CD14-positive monocyte (primary cell): Measurements from ENCODE around the gene CARS2. TPM values are rescaled to one million over a fixed set of nuclear protein-coding genes. Genes with fewer than 3 reads are reported as not detected.
A peak's percentile ranks its signal among the peaks of the same experiment; 100 is the strongest.

Source experiments
- DNase-seq, 3 donors: peaks; one replicate each; pipeline ENCODE4 v3.0.0-alpha.2; 2011 to 2022
- H2AFZ ChIP-seq: 2 replicates; pipeline ENCODE4 v1.6.0; 2012; ENCODE audit warnings: mild to moderate bottlenecking, low read depth, low read length, inconsistent platforms; ENCODE audit not compliant: insufficient read depth, poor library complexity, severe bottlenecking
- H3K27ac ChIP-seq, 2 donors: 1 replicate in 1 of 2; 2 replicates in 1 of 2; pipeline ENCODE4 v1.5.1; 2012 to 2013; ENCODE audit warnings: low read length in 2 of 2, control low read depth in 1 of 2, inconsistent platforms in 1 of 2, low read depth in 1 of 2, mild to moderate bottlenecking in 1 of 2
- H3K27me3 ChIP-seq, 2 donors: one replicate each; pipeline versions ENCODE4 v1.6.0 to v1.6.1; 2011 to 2013; ENCODE audit warnings: low read length in 2 of 2; ENCODE audit not compliant: control insufficient read depth in 2 of 2, insufficient read depth in 2 of 2
- H3K36me3 ChIP-seq, 2 donors: replicated peaks in 1 of 2; 1 replicate in 1 of 2; 2 replicates in 1 of 2; pipeline versions ENCODE4 v1.5.1 to v1.6.1; 2012 to 2013; ENCODE audit warnings: low read length in 2 of 2, control low read depth in 1 of 2, inconsistent platforms in 1 of 2, mild to moderate bottlenecking in 1 of 2; ENCODE audit not compliant: insufficient read depth in 2 of 2, control insufficient read depth in 1 of 2
- H3K4me1 ChIP-seq, 2 donors: 1 replicate in 1 of 2; 2 replicates in 1 of 2; pipeline versions ENCODE4 v1.5.1 to v1.6.1; 2012 to 2013; ENCODE audit warnings: low read length in 2 of 2, control low read depth in 1 of 2, inconsistent platforms in 1 of 2, mild to moderate bottlenecking in 1 of 2, moderate library complexity in 1 of 2; ENCODE audit not compliant: insufficient read depth in 2 of 2, control insufficient read depth in 1 of 2
- H3K4me2 ChIP-seq: replicated peaks from 2 replicates; pipeline ENCODE3; 2012; ENCODE audit warnings: low read length, moderate library complexity, mild to moderate bottlenecking; ENCODE audit not compliant: poor library complexity, severe bottlenecking; ENCODE audit errors: extremely low read depth
- H3K4me3 ChIP-seq, 3 experiments: fragments of 200-600 bp in 1 of 3; sonication (generic) in 1 of 3; replicated peaks in 1 of 3; 1 replicate in 2 of 3; 2 replicates in 1 of 3; pipeline ENCODE4 v1.5.1; 2011 to 2013; ENCODE audit warnings: low read length in 3 of 3, mild to moderate bottlenecking in 3 of 3, control low read depth in 2 of 3, low read depth in 2 of 3, inconsistent platforms in 1 of 3, moderate library complexity in 1 of 3
- H3K79me2 ChIP-seq: 2 replicates; pipeline ENCODE4 v1.6.0; 2012; ENCODE audit warnings: mild to moderate bottlenecking, control low read depth, inconsistent platforms, low read length, moderate library complexity; ENCODE audit not compliant: insufficient read depth
- H3K9ac ChIP-seq: 2 replicates; pipeline ENCODE4 v1.6.0; 2017; ENCODE audit warnings: low read length, mild to moderate bottlenecking; ENCODE audit not compliant: insufficient read depth, poor library complexity, severe bottlenecking
- H3K9me3 ChIP-seq, 2 donors: replicated peaks in 1 of 2; 1 replicate in 1 of 2; 2 replicates in 1 of 2; pipeline versions ENCODE4 v1.5.1 to v1.6.1; 2012 to 2013; ENCODE audit warnings: low read length in 2 of 2, control low read depth in 1 of 2; ENCODE audit not compliant: control insufficient read depth in 1 of 2, insufficient read depth in 1 of 2
- H4K20me1 ChIP-seq: 2 replicates; pipeline ENCODE4 v1.6.0; 2012; ENCODE audit warnings: mild to moderate bottlenecking, low read length, control low read depth, moderate library complexity; ENCODE audit not compliant: insufficient read depth
- H3K27ac Mint-ChIP-seq, 7 donors: one replicate each; pipeline ENCODE4 v1.8.0; 2020; ENCODE audit warnings: mild to moderate bottlenecking in 7 of 7, mixed read lengths in 7 of 7, moderate library complexity in 6 of 7, inconsistent platforms in 2 of 7
- H3K27me3 Mint-ChIP-seq, 3 donors: one replicate each; pipeline ENCODE4 v1.8.0; 2021 to 2022; ENCODE audit warnings: low read depth in 3 of 3, mild to moderate bottlenecking in 3 of 3, mixed read lengths in 3 of 3, moderate library complexity in 3 of 3, inconsistent platforms in 1 of 3
- H3K36me3 Mint-ChIP-seq, 2 donors: one replicate each; pipeline ENCODE4 v1.8.0; 2020; ENCODE audit warnings: mixed read lengths in 2 of 2, inconsistent platforms in 1 of 2, mild to moderate bottlenecking in 1 of 2
- H3K4me1 Mint-ChIP-seq: one replicate; pipeline ENCODE4 v1.8.0; 2020; ENCODE audit warnings: mild to moderate bottlenecking, mixed read lengths
- H3K4me3 Mint-ChIP-seq, 2 donors: one replicate each; pipeline ENCODE4 v1.8.0; 2020; ENCODE audit warnings: mild to moderate bottlenecking in 2 of 2, mixed read lengths in 2 of 2, moderate library complexity in 1 of 2
- H3K9me3 Mint-ChIP-seq, 7 donors: one replicate each; pipeline ENCODE4 v1.8.0; 2020 to 2022; ENCODE audit warnings: mixed read lengths in 7 of 7, mild to moderate bottlenecking in 6 of 7, moderate library complexity in 6 of 7, inconsistent platforms in 2 of 7
- CTCF ChIP-seq: fragments of 200-600 bp; IDR thresholded peaks from one replicate; pipeline ENCODE4 v1.8.0; 2022; ENCODE audit warnings: antibody characterized with exemption, mild to moderate bottlenecking
- WGBS: methylation state at CpG from one replicate; pipeline ENCODE4 v1.1.5; 2013; ENCODE audit warnings: missing lambda C conversion rate; ENCODE audit not compliant: insufficient coverage; 5-methylcytosine and 5-hydroxymethylcytosine counted together
- intact Hi-C, 2 donors: fragments of 100-400 bp; cut with micrococcal nuclease; formaldehyde crosslinking; loops; one replicate each; pipeline versions ENCODE4 v1.15.0 to v1.15.1; 2023
- polyA plus RNA-seq, 3 donors: library from polyadenylated mRNA; depleted of rRNA in 1 of 3; unstranded in 2 of 3; stranded (reverse) in 1 of 3; fragments of 300-500 nt in 2 of 3; fragments of >200 nt in 1 of 3; fragmentation: Illumina TruSeq in 2 of 3; gene quantifications; 1 replicate in 2 of 3; 2 replicates in 1 of 3; pipeline ENCODE4 v1.2.3, GENCODE V29; 2012 to 2021

Gene CARS2
- polyA plus RNA-seq, 3 donors = 130 to 305 (median 227) TPM

- intact Hi-C loops = no loop called here
- H3K27me3 Mint-ChIP-seq = peaks cover 3 to 18% (median 6%) of the 10 kb centered on the region in 3 donors
- H3K9me3 Mint-ChIP-seq = peaks cover 7 to 18% (median 13%) of the 10 kb centered on the region in 7 donors
- peaks cover 22% of the 10 kb centered on the region for H3K4me1 Mint-ChIP-seq
- H3K27ac ChIP-seq = peak within 1 kb of the TSS; percentile 50 to 70
- peak within 1 kb of the TSS; percentile 90 to 95 for H3K4me3 Mint-ChIP-seq
- peaks cover 6 to 10% of the 10 kb centered on the region in 2 donors for H3K36me3 Mint-ChIP-seq
- under 1% methylated on average over 94 of the region's 95 CpGs for WGBS
- no peaks in the 10 kb centered on the region for H3K36me3 ChIP-seq
- H4K20me1 ChIP-seq = peaks cover 38% of the 10 kb centered on the region
- no peak for TF ChIP-seq CTCF
- peak within 1 kb of the TSS; percentile 77 for H3K9ac ChIP-seq
- peaks cover 47% of the 10 kb centered on the region for H3K79me2 ChIP-seq
- peak within 1 kb of the TSS; percentile 62 to 85 (median 79) for H3K4me3 ChIP-seq
- peaks cover 17 to 18% of the 10 kb centered on the region in 2 donors for H3K4me1 ChIP-seq
- peak within 1 kb of the TSS; percentile 97 for H3K4me2 ChIP-seq
- peak; percentile 68 to 74 (median 71) for DNase-seq
- no peaks in the 10 kb centered on the region for H3K27me3 ChIP-seq
- peak within 1 kb of the TSS; percentile 88 for H2AFZ ChIP-seq
- H3K27ac Mint-ChIP-seq = peak within 1 kb of the TSS; percentile 80 to 93 (median 90)
- H3K9me3 ChIP-seq = peaks cover 0 to 8% of the 10 kb centered on the region in 2 donors
Measured at GRCh38 chr13:110615322-110616102, 90.4 kb downstream of the CARS2 start, which contains the start of gene NAXD. Gene NAXD (plus strand): TSS chr13:110615545. CDS start chr13:110615602, 57 bp downstream.

GRCh38 chr13:110615005-110615321, 91.0 kb downstream of the CARS2 start:
- Histone ChIP-seq H3K4me1 (peaks cover 17 to 18% of the 10 kb centered on the region in 2 donors), H3K79me2 (peaks cover 42% of the 10 kb centered on the region), H3K9me3 (peaks cover 0 to 8% of the 10 kb centered on the region in 2 donors), H4K20me1 (peaks cover 33% of the 10 kb centered on the region), H3K4me3 (peak overlapping the region in 2 of 3 experiments; percentile 79 to 85), H2AFZ (peak overlapping the region; percentile 88), H3K27me3 (no peaks in the 10 kb centered on the region), H3K9ac (peak overlapping the region; percentile 77), H3K27ac (peak overlapping the region; percentile 50 to 70), H3K36me3 (no peaks in the 10 kb centered on the region), H3K4me2 (peak overlapping the region; percentile 97)
- Mint-ChIP-seq H3K27ac (peak overlapping the region; percentile 14 to 93 (median 89)), H3K4me3 (peak overlapping the region; percentile 90 to 95), H3K27me3 (peaks cover 4 to 21% (median 4%) of the 10 kb centered on the region in 3 donors), H3K9me3 (peaks cover 7 to 18% (median 13%) of the 10 kb centered on the region in 7 donors), H3K4me1 (peaks cover 22% of the 10 kb centered on the region), H3K36me3 (peaks cover 1 to 10% of the 10 kb centered on the region in 2 donors)
- intact Hi-C loops = no loop called here
- 88% methylated on average over 11 of the region's 11 CpGs for WGBS
- TF ChIP-seq CTCF = no peak
- DNase-seq = no peak
